Astrocyte of the spinal cord (primary cell): Measurements from ENCODE around the gene FAM171A1.

Experiments used
- DNase-seq: peaks from one replicate; pipeline ENCODE4 v3.0.0; 2011; ENCODE audit warnings: low read depth, low spot score
- H3K4me3 ChIP-seq: 2 replicates; pipeline ENCODE4 v1.5.1; 2011; ENCODE audit warnings: low read depth, mild to moderate bottlenecking, low read length, moderate library complexity
- in situ Hi-C: cut with HindIII; loops from 2 replicates; pipeline ENCODE4 v1.10.0; 2017; ENCODE audit warnings: low sequenced_read_pairs
- TF ChIP-seq, protein P1 (sequence below): IDR thresholded peaks from 2 replicates; pipeline ENCODE4 v1.5.1; 2012; ENCODE audit warnings: low read depth, mild to moderate bottlenecking, low read length, inconsistent platforms

The FAM171A1 gene

DNA sequence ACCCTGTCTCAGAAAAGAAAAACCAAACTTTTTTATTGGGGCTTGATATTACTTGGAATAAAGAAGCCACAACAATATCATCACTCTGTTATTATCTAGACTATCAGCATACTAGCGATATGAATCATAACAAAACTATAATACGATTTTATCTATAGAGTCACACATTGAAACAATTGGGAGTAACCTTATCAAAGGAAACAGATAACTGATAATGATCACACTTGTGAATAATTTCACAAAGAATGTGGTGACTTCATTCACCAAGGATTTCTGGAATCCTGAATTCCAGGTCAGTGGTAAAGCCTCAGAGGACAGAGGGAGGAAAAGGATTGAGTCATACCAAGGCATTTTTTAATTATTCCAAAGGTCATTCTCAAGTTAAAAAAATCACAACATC, 170.5 kb downstream of the FAM171A1 start:
- TF ChIP-seq, protein P1, sequence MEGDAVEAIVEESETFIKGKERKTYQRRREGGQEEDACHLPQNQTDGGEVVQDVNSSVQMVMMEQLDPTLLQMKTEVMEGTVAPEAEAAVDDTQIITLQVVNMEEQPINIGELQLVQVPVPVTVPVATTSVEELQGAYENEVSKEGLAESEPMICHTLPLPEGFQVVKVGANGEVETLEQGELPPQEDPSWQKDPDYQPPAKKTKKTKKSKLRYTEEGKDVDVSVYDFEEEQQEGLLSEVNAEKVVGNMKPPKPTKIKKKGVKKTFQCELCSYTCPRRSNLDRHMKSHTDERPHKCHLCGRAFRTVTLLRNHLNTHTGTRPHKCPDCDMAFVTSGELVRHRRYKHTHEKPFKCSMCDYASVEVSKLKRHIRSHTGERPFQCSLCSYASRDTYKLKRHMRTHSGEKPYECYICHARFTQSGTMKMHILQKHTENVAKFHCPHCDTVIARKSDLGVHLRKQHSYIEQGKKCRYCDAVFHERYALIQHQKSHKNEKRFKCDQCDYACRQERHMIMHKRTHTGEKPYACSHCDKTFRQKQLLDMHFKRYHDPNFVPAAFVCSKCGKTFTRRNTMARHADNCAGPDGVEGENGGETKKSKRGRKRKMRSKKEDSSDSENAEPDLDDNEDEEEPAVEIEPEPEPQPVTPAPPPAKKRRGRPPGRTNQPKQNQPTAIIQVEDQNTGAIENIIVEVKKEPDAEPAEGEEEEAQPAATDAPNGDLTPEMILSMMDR: no peak
- H3K4me3 ChIP-seq: no peak overlapping the region
- in situ Hi-C loops: no loop called here
- peak; percentile 82 for DNase-seq

DNA sequence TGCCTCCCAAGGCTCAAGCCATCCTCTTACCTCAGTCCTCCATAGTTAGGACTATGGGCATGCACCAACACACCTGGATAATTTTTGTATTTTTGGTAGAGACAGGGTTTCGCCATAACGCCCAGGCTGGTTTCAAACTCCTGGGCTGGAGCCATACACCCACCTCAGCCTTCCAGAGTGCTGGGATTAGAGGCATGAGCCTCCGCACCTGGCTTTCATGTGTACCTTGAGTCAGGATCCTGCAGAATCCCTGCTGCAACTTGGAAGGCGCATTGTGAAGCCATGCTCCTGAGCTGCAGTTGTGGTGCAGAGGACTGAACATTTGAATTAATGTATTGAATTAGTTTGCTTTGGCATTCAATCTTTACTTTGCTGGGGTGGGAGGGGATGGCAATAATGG, 173.2 kb downstream of the FAM171A1 start:
- in situ Hi-C loops: no loop called here
- TF ChIP-seq, protein P1: no peak
- DNase-seq: no peak
- no peak overlapping the region for H3K4me3 ChIP-seq

- no peak overlapping the region for H3K4me3 ChIP-seq
- in situ Hi-C loops: no loop called here
- peak; percentile 74 for DNase-seq
- TF ChIP-seq, protein P1: no peak
These were observed 173.8 kb downstream of the FAM171A1 start for GRCh38 chr10:15197276-15197675.

DNA sequence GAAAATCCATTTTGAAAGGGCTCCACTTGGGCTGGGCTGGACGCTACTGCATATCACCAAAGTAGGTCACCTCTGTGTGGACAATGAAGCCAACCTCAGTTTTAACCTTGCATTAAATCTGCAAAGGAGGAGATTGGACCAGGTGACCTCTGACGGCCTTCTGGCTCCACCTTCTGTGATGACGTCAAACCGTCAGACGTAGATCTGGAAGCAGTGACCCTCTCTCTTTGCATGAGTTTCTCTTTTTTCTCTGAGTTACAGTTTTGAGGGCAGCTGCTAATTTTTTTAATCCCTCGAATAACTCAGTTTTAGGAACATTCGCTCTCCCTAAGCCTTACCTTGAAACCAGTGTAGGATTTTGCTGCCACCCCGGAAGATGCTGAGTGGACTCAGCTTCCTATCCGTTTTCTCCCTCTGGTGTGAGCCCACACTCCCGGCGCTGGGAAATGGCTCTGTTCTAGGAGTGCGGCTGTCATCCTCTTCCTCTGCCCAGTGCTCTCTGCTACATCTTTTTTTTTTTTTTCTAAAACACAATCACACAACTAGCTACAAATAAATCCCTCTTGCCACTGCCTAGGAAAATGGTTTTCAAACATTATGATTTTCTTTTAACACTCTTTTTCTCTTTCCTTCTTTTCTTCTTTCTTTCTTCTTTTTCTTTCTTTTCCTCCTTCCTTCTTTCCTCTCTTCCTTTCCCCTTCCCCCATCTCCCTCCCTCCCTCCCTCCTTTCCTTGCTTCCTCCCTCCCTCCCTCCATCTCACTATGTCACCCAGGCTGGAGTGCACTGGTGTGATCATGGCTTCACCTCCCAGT, 174.9 kb downstream of the FAM171A1 start:
- in situ Hi-C loops: no loop called here
- TF ChIP-seq, protein P1: no peak
- no peak overlapping the region for H3K4me3 ChIP-seq
- DNase-seq: no peak

- TF ChIP-seq, protein P1: no peak
- no peak overlapping the region for H3K4me3 ChIP-seq
- DNase-seq: no peak
- in situ Hi-C loops: no loop called here
These were observed 181.8 kb downstream of the FAM171A1 start for GRCh38 chr10:15189133-15189885.

DNA sequence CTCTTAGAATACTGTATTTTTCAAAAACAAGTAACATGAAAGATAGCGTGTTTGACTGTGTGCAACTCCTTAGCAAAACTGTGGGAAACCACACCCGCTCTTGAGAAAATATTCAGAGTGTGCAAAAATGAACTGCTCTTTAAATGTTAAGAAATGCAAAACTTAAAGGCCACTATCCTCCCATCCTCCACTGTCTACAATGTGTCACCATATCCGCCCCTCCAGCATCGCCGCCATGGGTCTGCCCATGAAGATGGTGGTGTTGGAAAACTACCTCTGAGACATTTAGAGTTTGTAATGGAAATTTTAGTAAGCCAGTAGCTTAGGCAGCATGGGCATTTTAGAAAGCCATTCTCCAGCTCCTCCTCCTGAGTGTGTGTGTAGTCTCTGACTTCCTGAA, 182.5 kb downstream of the FAM171A1 start:
- no peak for DNase-seq
- TF ChIP-seq, protein P1: no peak
- H3K4me3 ChIP-seq: no peak overlapping the region
- in situ Hi-C loops: no loop called here
